ENCODE data around the gene SLC6A6. TPM values are rescaled to one million over a fixed set of nuclear protein-coding genes. Genes with fewer than 3 reads are reported as not detected.

The SLC6A6 gene
- total RNA-seq, 6 experiments from 2014 or later, result 1.5 to 8.2 (median 4.1) TPM

DNA sequence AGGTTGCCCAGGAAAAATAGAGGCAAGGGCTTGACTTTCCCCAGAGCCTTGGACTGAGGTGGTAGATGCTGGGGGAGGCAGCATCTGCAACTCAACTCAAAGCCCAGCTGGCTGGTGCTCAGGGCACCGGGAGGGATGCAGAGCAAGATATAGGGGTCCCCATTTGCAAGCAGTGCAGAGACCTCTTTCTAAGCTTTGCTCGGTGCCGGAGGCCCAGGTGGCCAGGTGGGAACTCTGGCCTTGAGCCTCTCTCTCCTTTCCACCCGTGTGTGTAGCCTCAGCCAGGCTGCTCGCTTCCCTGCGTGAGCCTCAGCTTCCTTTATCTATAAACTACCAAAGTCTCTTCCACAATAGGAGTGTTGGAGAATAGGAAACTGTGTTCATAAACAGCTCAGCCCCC lies 36.5 kb downstream of the SLC6A6 start:
- ATAC-seq, result no peak
- Histone ChIP-seq H3K27ac (no peak overlapping the region), H3K4me3 (no peak overlapping the region), H3K9me3 (no peaks in the 10 kb centered on the region), H3K36me3 (no peaks in the 10 kb centered on the region), H3K27me3 (peaks cover 0 to 5% of the 10 kb centered on the region in 2 donors), H3K4me1 (no peaks in the 10 kb centered on the region)
- no peak for DNase-seq
- WGBS (ENCODE audit: insufficient coverage, low coverage, low lambda C conversion rate, missing lambda C conversion rate), result 42% methylated on average over 2 of the region's 6 CpGs
- intact Hi-C loops (cut with DNase I), result no loop called here
- TF ChIP-seq POLR2A (IDR thresholded peaks at IDR 0.05), result no peak
- TF ChIP-seq, protein P1, sequence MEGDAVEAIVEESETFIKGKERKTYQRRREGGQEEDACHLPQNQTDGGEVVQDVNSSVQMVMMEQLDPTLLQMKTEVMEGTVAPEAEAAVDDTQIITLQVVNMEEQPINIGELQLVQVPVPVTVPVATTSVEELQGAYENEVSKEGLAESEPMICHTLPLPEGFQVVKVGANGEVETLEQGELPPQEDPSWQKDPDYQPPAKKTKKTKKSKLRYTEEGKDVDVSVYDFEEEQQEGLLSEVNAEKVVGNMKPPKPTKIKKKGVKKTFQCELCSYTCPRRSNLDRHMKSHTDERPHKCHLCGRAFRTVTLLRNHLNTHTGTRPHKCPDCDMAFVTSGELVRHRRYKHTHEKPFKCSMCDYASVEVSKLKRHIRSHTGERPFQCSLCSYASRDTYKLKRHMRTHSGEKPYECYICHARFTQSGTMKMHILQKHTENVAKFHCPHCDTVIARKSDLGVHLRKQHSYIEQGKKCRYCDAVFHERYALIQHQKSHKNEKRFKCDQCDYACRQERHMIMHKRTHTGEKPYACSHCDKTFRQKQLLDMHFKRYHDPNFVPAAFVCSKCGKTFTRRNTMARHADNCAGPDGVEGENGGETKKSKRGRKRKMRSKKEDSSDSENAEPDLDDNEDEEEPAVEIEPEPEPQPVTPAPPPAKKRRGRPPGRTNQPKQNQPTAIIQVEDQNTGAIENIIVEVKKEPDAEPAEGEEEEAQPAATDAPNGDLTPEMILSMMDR (IDR thresholded peaks at IDR 0.05), result no peak

DNA sequence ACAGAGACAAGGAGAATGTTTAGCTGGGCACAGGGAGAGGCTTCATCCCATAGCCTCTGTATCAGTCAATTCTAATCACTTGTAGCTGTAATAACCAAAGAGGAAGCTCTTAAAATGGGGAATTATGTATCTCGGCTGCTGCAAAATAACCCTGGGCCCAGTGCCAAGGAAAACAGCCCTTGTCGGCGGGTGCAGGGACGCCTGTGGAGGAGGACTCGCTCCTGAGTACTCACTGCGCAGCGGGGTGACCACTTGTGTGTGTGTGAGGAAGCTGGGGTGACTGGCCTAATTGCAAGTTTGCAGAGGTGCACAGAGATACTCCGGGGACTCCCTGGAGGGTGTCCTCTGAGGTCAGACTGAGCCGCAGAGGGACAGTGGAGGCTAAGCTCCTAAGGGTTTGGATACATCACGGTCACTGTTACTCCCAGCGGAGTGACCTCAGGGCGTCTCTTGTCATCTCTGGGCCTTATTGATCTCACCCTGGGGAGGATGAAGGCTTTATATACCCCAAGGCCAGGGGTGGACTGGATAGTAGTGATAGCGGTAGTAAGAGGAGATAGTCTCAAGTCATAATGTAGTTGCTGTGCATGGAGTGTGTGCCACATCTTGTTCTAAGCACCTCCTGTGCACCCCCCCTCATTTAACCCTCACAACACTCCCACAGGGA lies 37.2 kb downstream of the SLC6A6 start:
- 24% methylated on average over 9 of the region's 13 CpGs for WGBS (ENCODE audit: insufficient coverage, low coverage, low lambda C conversion rate, missing lambda C conversion rate)
- no peak for TF ChIP-seq POLR2A (IDR thresholded peaks at IDR 0.05)
- TF ChIP-seq, protein P1 (IDR thresholded peaks at IDR 0.05), result no peak
- H3K27me3 ChIP-seq, result peaks cover 0 to 5% of the 10 kb centered on the region in 2 donors
- H3K36me3 ChIP-seq, result no peaks in the 10 kb centered on the region
- peak; percentile 73 to 80 (median 75) for DNase-seq
- H3K4me1 ChIP-seq, result no peaks in the 10 kb centered on the region
- H3K27ac ChIP-seq, result no peak overlapping the region
- ATAC-seq, result peak; percentile 51 to 66 (median 60)
- no peak overlapping the region for H3K4me3 ChIP-seq
- intact Hi-C loops (cut with DNase I), result no loop called here
- no peaks in the 10 kb centered on the region for H3K9me3 ChIP-seq

DNA sequence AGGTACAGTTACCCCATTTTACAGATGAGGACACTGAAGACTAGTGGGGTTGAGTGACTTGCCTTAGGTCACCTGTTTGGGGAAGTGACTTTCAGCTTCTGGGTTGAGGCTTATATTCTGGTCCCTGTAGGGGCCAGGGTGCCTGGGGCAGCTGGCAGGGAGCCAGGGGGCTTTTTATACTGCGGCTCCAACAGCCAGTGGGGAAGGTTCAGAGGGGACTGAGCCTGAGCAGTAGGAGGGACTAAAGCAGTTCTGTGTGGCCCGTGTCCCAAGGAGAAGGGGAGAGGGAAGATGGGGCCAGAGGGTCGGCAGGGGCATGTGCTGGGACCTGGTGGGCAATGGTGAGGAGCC lies 37.7 kb downstream of the SLC6A6 start:
- intact Hi-C loops (cut with DNase I), result no loop called here
- no peak for DNase-seq
- ATAC-seq, result no peak
- 86% methylated on average over 3 of the region's 3 CpGs for WGBS (ENCODE audit: insufficient coverage, low coverage, low lambda C conversion rate, missing lambda C conversion rate)
- peaks cover 0 to 5% of the 10 kb centered on the region in 2 donors for H3K27me3 ChIP-seq
- H3K4me1 ChIP-seq, result no peaks in the 10 kb centered on the region
- H3K9me3 ChIP-seq, result no peaks in the 10 kb centered on the region
- H3K27ac ChIP-seq, result no peak overlapping the region
- no peak overlapping the region for H3K4me3 ChIP-seq
- H3K36me3 ChIP-seq, result no peaks in the 10 kb centered on the region
- TF ChIP-seq, protein P1 (IDR thresholded peaks at IDR 0.05), result no peak
- no peak for TF ChIP-seq POLR2A (IDR thresholded peaks at IDR 0.05)

DNA sequence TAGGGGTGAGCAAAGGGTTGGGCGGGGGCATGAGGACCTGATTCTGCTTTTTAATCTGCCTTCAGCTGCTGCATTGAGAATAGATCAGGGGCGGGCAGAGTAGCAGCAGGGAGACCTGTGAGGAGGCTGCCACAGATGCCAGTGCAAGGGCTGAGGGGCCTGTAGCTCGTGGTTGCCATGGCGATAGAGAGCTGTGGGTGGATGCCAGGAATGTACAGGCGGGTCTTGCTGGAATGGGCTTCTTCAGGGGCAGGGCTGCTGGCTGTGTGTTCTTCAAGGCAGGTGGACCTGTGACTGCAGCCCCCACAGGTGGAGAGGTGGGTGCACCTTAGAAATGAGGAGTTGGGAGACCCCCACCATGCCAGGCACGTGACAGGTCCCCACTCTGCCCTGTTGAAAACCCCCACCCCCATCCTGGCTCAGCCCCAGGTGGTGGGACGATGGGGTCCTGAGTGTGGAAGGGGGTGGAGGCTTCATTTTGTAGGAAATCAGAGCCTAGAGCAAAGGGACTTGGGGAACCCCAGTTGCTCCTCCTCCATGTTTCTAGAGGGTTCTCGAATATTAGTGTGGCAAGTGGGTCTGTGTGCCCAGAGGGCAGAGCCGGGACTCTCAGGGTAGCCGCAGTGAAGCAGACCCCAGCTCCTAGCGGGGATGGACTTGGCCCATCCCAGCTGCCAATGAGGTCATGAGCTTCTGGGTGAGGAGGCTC lies 38.3 kb downstream of the SLC6A6 start:
- DNase-seq, result no peak
- peaks cover 0 to 5% of the 10 kb centered on the region in 2 donors for H3K27me3 ChIP-seq
- no peaks in the 10 kb centered on the region for H3K4me1 ChIP-seq
- no peaks in the 10 kb centered on the region for H3K9me3 ChIP-seq
- H3K4me3 ChIP-seq, result no peak overlapping the region
- H3K27ac ChIP-seq, result no peak overlapping the region
- ATAC-seq, result no peak
- H3K36me3 ChIP-seq, result no peaks in the 10 kb centered on the region
- intact Hi-C loops (cut with DNase I), result no loop called here
- 67% methylated on average over 4 of the region's 11 CpGs for WGBS (ENCODE audit: insufficient coverage, low coverage, low lambda C conversion rate, missing lambda C conversion rate)
- TF ChIP-seq, protein P1 (IDR thresholded peaks at IDR 0.05), result no peak
- no peak for TF ChIP-seq POLR2A (IDR thresholded peaks at IDR 0.05)
